GM12878 (cell line): Measurements from ENCODE around the gene UNC13D. TPM values are rescaled to one million over a fixed set of nuclear protein-coding genes. Genes with fewer than 3 reads are reported as not detected.
A peak's percentile ranks its signal among the peaks of the same experiment; 100 is the strongest.

Experiments used
- ATAC-seq: fragments of 200-7000 bp; cut with Tn5 transposase; 3 replicates; pipeline ENCODE4 v1.9.1; 2020; ENCODE audit warnings: mild to moderate bottlenecking, moderate library complexity
- BruUV-seq: library from RNA; stranded (reverse); fragments of 400-500 nt; replicated peaks from 2 replicates; lab custom pipeline; 2021; lab: Mats Ljungman, UMichigan
- CTCF ChIA-PET: fragments of 300-600 bp; sonication (Branson Sonifier 250); formaldehyde crosslinking; extraction: SDS; loops from one replicate; lab custom pipeline; 2021; ENCODE audit warnings: inconsistent platforms; lab: Yijun Ruan, JAX
- POLR2A ChIA-PET: fragments of 350-600 bp; formaldehyde crosslinking; extraction: SDS; loops from one replicate; lab custom pipeline; 2021; ENCODE audit warnings: inconsistent platforms; lab: Charles Lee
- RAD21 ChIA-PET: fragments of 300-600 bp; sonication (Branson Sonifier 250); formaldehyde crosslinking; loops from one replicate; lab custom pipeline; 2023; ENCODE audit warnings: antibody characterized with exemption; ENCODE audit not compliant: unreplicated experiment; lab: Charles Lee
- SMC1A ChIA-PET: fragments of 300-600 bp; sonication (Branson Sonifier 250); formaldehyde crosslinking; loops from one replicate; lab custom pipeline; 2023; ENCODE audit not compliant: unreplicated experiment, uncharacterized antibody; lab: Charles Lee
- DNase-seq: peaks from one replicate; pipeline ENCODE4 v3.0.0-alpha.2; 2011; ENCODE audit warnings: low read depth, low spot score
- FAIRE-seq: peaks from 3 replicates; lab custom pipeline; 2011; peaks lifted over from hg19 to GRCh38; lab: Jason Lieb, UNC
- H2AFZ ChIP-seq: 2 replicates; pipeline ENCODE4 v1.6.0; 2011; ENCODE audit warnings: low read depth, low read length, control low read depth; ENCODE audit not compliant: control insufficient read depth
- H3K27ac ChIP-seq: 2 replicates; pipeline ENCODE4 v1.5.1; 2011; ENCODE audit warnings: control low read depth; ENCODE audit not compliant: control insufficient read depth, insufficient read depth
- H3K27me3 ChIP-seq, 2 experiments: replicated peaks in 1 of 2; 2 replicates each; pipeline versions ENCODE4 v1.6.0 to v1.6.1; 2011; ENCODE audit warnings: low read length in 1 of 2; ENCODE audit not compliant: control insufficient read depth in 2 of 2, insufficient read depth in 2 of 2
- H3K36me3 ChIP-seq, 2 experiments: 2 replicates each; pipeline ENCODE4 v1.5.1; 2011; ENCODE audit warnings: low read length in 1 of 2; ENCODE audit not compliant: control insufficient read depth in 2 of 2, insufficient read depth in 2 of 2
- H3K4me1 ChIP-seq: 2 replicates; pipeline ENCODE4 v1.6.1; 2011; ENCODE audit warnings: mild to moderate bottlenecking, low read length, moderate library complexity, mixed read lengths; ENCODE audit not compliant: control insufficient read depth, insufficient read depth
- H3K4me2 ChIP-seq: 2 replicates; pipeline ENCODE4 v1.6.0; 2011; ENCODE audit warnings: control low read depth; ENCODE audit not compliant: control insufficient read depth, insufficient read depth
- H3K4me3 ChIP-seq: fragments of 200-600 bp; sonication (generic); 2 replicates; pipeline ENCODE4 v1.5.1; 2016
- H3K79me2 ChIP-seq: 2 replicates; pipeline ENCODE4 v1.6.0; 2011; ENCODE audit warnings: low read length; ENCODE audit not compliant: control insufficient read depth, insufficient read depth
- H3K9ac ChIP-seq: 2 replicates; pipeline ENCODE4 v1.8.0; 2011; ENCODE audit warnings: low read length, control low read depth, mixed read lengths; ENCODE audit not compliant: control insufficient read depth, insufficient read depth
- H3K9me3 ChIP-seq: replicated peaks from 3 replicates; pipeline ENCODE4 v1.5.1; 2011; ENCODE audit warnings: mild to moderate bottlenecking, low read length; ENCODE audit not compliant: control insufficient read depth, insufficient read depth
- H4K20me1 ChIP-seq: 2 replicates; pipeline ENCODE4 v1.6.0; 2011; ENCODE audit not compliant: control insufficient read depth, insufficient read depth
- ATF2 ChIP-seq: IDR thresholded peaks from 2 replicates; pipeline ENCODE4 v1.6.1; 2012; ENCODE audit warnings: low read length, inconsistent platforms
- ATF3 ChIP-seq: IDR thresholded peaks from 2 replicates; pipeline ENCODE4 v1.6.1; 2011; ENCODE audit warnings: low read depth, mild to moderate bottlenecking, low read length, moderate library complexity, borderline replicate concordance; ENCODE audit errors: extremely low read depth
- E2F4 ChIP-seq: IDR thresholded peaks from 2 replicates; pipeline ENCODE4 v1.6.1; 2012; ENCODE audit warnings: low read depth, low read length, improper control_type of control experiment
- ETV6 ChIP-seq, 2 experiments: fragments of 450-650 bp in 1 of 2; IDR thresholded peaks in 1 of 2; conservative IDR thresholded peaks in 1 of 2; 2 replicates each; pipeline ENCODE4 v1.6.1; 2014; ENCODE audit warnings: antibody characterized with exemption in 1 of 2, borderline replicate concordance in 1 of 2, low read depth in 1 of 2, mild to moderate bottlenecking in 1 of 2, moderate library complexity in 1 of 2
- FOXK2 ChIP-seq: fragments of 450-650 bp; IDR thresholded peaks from 2 replicates; pipeline ENCODE4 v1.6.1; 2017; ENCODE audit warnings: mild to moderate bottlenecking, moderate library complexity
- HDAC6 ChIP-seq: fragments of 200-600 bp; sonication (generic); IDR thresholded peaks from one replicate; pipeline ENCODE4 v1.8.0; 2017; ENCODE audit warnings: antibody characterized with exemption; ENCODE audit not compliant: unreplicated experiment
- NRF1 ChIP-seq: conservative IDR thresholded peaks from 2 replicates; pipeline ENCODE4 v1.6.1; 2011; ENCODE audit warnings: mild to moderate bottlenecking, low read depth, low read length, improper control_type of control experiment
- PML ChIP-seq: IDR thresholded peaks from 2 replicates; pipeline ENCODE4 v1.6.1; 2012; ENCODE audit warnings: low read length, inconsistent platforms
- RAD21 ChIP-seq: IDR thresholded peaks from 2 replicates; pipeline ENCODE4 v1.6.1; 2011; ENCODE audit warnings: mild to moderate bottlenecking, low read depth, low read length, moderate library complexity; ENCODE audit not compliant: insufficient read depth
- RUNX3 ChIP-seq: IDR thresholded peaks from 2 replicates; pipeline ENCODE4 v1.6.1; 2012; ENCODE audit warnings: low read length, inconsistent platforms
- TCF12 ChIP-seq: IDR thresholded peaks from 2 replicates; pipeline ENCODE4 v1.6.1; 2011; ENCODE audit warnings: low read depth, mild to moderate bottlenecking, low read length
- USF2 ChIP-seq: IDR thresholded peaks from 2 replicates; pipeline ENCODE4 v1.6.1; 2011; ENCODE audit warnings: low read depth, low read length, improper control_type of control experiment, borderline replicate concordance
- ZNF687 ChIP-seq: fragments of 450-650 bp; IDR thresholded peaks from 2 replicates; pipeline ENCODE4 v1.6.1; 2017; ENCODE audit warnings: mild to moderate bottlenecking, moderate library complexity
- WGBS: methylation state at CpG from one replicate; pipeline ENCODE4 v1.1.6; 2016; ENCODE audit warnings: low lambda C conversion rate; ENCODE audit not compliant: insufficient replicate concordance, insufficient coverage; ENCODE audit errors: missing lambda C conversion rate; 5-methylcytosine and 5-hydroxymethylcytosine counted together
- in situ Hi-C: fragments of 300-500 bp; cut with MboI; formaldehyde crosslinking; loops from 9 replicates; pipeline ENCODE4 v1.14.3; 2018; ENCODE audit warnings: mixed read lengths
- intact Hi-C: fragments of 100-400 bp; cut with micrococcal nuclease; formaldehyde crosslinking; loops from one replicate; pipeline ENCODE4 v1.14.2; 2022; ENCODE audit not compliant: unreplicated experiment
- polyA plus RNA-seq, 11 experiments: library from polyadenylated mRNA; depleted of rRNA in 4 of 11; unstranded in 6 of 11; stranded (reverse) in 5 of 11; fragments of >200 nt; fragmentation: Nextera tagmentation in 4 of 11; fragmentation: Illumina TruSeq in 1 of 11; extraction: Ambion mirVana in 4 of 11; extraction: Trizol in 1 of 11; gene quantifications; 1 replicate in 1 of 11; 2 replicates in 10 of 11; pipeline versions ENCODE4 v1.2.1 to v1.2.3, GENCODE V29; 2011 to 2016; ENCODE audit warnings: inconsistent platforms in 2 of 11, missing spikeins in 2 of 11, low read depth in 1 of 11
- total RNA-seq, 4 experiments: library from RNA; depleted of rRNA in 3 of 4; stranded (reverse); fragments of >200 nt in 3 of 4; fragmentation: Illumina TruSeq in 1 of 4; extraction: Trizol in 1 of 4; gene quantifications; 2 replicates each; pipeline versions ENCODE4 v1.2.1 to v1.2.3, GENCODE V29; 2013 to 2021

Gene UNC13D
- total and polyA plus RNA-seq, 10 of the 15 experiments (the other 5 are each of a cell fraction or from before 2014, with no cell fraction given), result 0.32 to 63.9 (median 25.2) TPM

- Histone ChIP-seq H3K4me2 (peak overlapping the region; percentile 92), H3K27ac (no peak overlapping the region), H3K4me1 (peaks cover 25% of the 10 kb centered on the region), H3K9me3 (no peaks in the 10 kb centered on the region), H3K4me3 (peak overlapping the region; percentile 38; the same call in 1 of the 2 replicates), H4K20me1 (no peaks in the 10 kb centered on the region), H3K9ac (peak overlapping the region; percentile 13; the same call in 1 of the 2 replicates), H3K79me2 (no peaks in the 10 kb centered on the region), H2AFZ (peak overlapping the region; percentile 61), H3K36me3 (no peaks in the 10 kb centered on the region), H3K27me3 (peaks cover 2% of the 10 kb centered on the region in 2 experiments)
- ChIA-PET CTCF (interaction anchor here (0.7 to 7.9 kb wide), 19 partner anchors 8 to 223 kb away, joined by 3 to 81 read pairs (median 4); partner anchors contain the start of genes GALK1, MRPL38 and TRIM65), SMC1A (interaction anchor here (0.9 to 1.9 kb wide), 10 partner anchors 11 to 123 kb away, joined by 3 to 8 read pairs (median 6); partner anchors contain the start of genes GALK1, TRIM65, UNC13D and WBP2), POLR2A (interaction anchor here (0.5 to 3.7 kb wide), 10 partner anchors 12 to 476 kb away, joined by 3 to 27 read pairs (median 5); partner anchors contain the start of genes UNC13D and WBP2), RAD21 (interaction anchor here (0.8 to 2.4 kb wide), 7 partner anchors 12 to 112 kb away, joined by 3 to 16 read pairs (median 5); partner anchors contain the start of genes GALK1, TRIM65 and WBP2)
- ATAC-seq (peak; percentile 69), FAIRE-seq (peak; percentile 13), DNase-seq (no peak)
- in situ Hi-C loops (no loop called here), intact Hi-C loops (no loop called here)
- 8% methylated on average over 26 of the region's 26 CpGs for WGBS
- BruUV-seq, result no TSS peak
- TF ChIP-seq FOXK2 (peak; percentile 49; the same call in 1 of the 2 replicates), TCF12 (0 out of 2 replicates have a peak, but pooled peaks have one; percentile 17), NRF1 (no peak), ATF2 (no peak), ETV6 (conservative IDR thresholded peaks at IDR 0.05 in 1 of 2, IDR thresholded peaks at IDR 0.05 in 1 of 2; ENCODE audit: borderline replicate concordance in 1 of 2, low read depth in 1 of 2) (no peak), RUNX3 (no peak), PML (no peak), E2F4 (no peak), ZNF687 (0 out of 2 replicates have a peak, but pooled peaks have one; percentile 30), HDAC6 (no peak), USF2 (no peak), RAD21 (no peak), ATF3 (no peak)
Observed at GRCh38 chr17:75876190-75876937, 32.2 kb upstream of the UNC13D start.
